ENCODE results near the gene KCNJ15. TPM values are rescaled to one million over a fixed set of nuclear protein-coding genes. Genes with fewer than 3 reads are reported as not detected.

The KCNJ15 gene
- total RNA-seq, 2 donors from 2014 or later, result 23.1 to 27.5 TPM

- TF ChIP-seq POLR2A (IDR thresholded peaks at IDR 0.05) (no peak), CTCF (IDR thresholded peaks at IDR 0.05) (peak; percentile 88 to 99 (median 93))
- DNase-seq, result peak; percentile 74 to 83 (median 78)
- peak overlapping the region in 2 of 4 donors; percentile 10 to 70 for H3K27ac ChIP-seq
- ATAC-seq, result peak; percentile 90
- H3K9me3 ChIP-seq, result peaks cover 0 to 17% (median 0%) of the 10 kb centered on the region in 3 donors
- H3K4me1 ChIP-seq, result peaks cover 17% of the 10 kb centered on the region
- H3K36me3 ChIP-seq (replicated peaks in 1 of 2; ENCODE audit: insufficient read depth in 1 of 2, low read depth in 2 of 2), result no peaks in the 10 kb centered on the region
- no peak overlapping the region for H3K4me3 ChIP-seq
- H3K27me3 ChIP-seq, result no peaks in the 10 kb centered on the region
- 0 to 1% methylated on average over 7 of the region's 7 CpGs for WGBS, 2 donors
- intact Hi-C loops (cut with DNase I), result no loop called here
These were observed 37.7 kb upstream of the KCNJ15 start for GRCh38 chr21:38219049-38219628.

GRCh38 chr21:38220270-38220737 lies 36.5 kb upstream of the KCNJ15 start:
- intact Hi-C loops (cut with DNase I), result loop anchor here (5.0 kb wide), 1 partner anchor 132 kb away; no protein-coding TSS in a partner anchor
- no peak overlapping the region for H3K4me3 ChIP-seq
- ATAC-seq (no peak), DNase-seq (peak in 1 of 4 donors; percentile 26)
- WGBS, 2 donors, result 42 to 55% methylated on average over 5 of the region's 5 CpGs
- H3K27ac ChIP-seq, result peak overlapping the region in 2 of 4 donors; percentile 10 to 70
- no peak for TF ChIP-seq POLR2A (IDR thresholded peaks at IDR 0.05)
- TF ChIP-seq CTCF (IDR thresholded peaks at IDR 0.05), result no peak
- H3K9me3 ChIP-seq, result peaks cover 0 to 27% (median 0%) of the 10 kb centered on the region in 3 donors
- H3K27me3 ChIP-seq, result no peaks in the 10 kb centered on the region
- no peaks in the 10 kb centered on the region for H3K36me3 ChIP-seq (replicated peaks in 1 of 2; ENCODE audit: insufficient read depth in 1 of 2, low read depth in 2 of 2)
- H3K4me1 ChIP-seq, result peaks cover 17% of the 10 kb centered on the region

- no peaks in the 10 kb centered on the region for H3K27me3 ChIP-seq
- intact Hi-C loops (cut with DNase I), result loop anchor here (5.0 kb wide), 1 partner anchor 131 kb away; no protein-coding TSS in a partner anchor
- no peak for TF ChIP-seq POLR2A (IDR thresholded peaks at IDR 0.05)
- no peak for TF ChIP-seq CTCF (IDR thresholded peaks at IDR 0.05)
- H3K9me3 ChIP-seq, result peaks cover 0 to 30% (median 0%) of the 10 kb centered on the region in 3 donors
- 27 to 76% methylated on average over 1 of the region's 1 CpG for WGBS, 2 donors
- H3K4me3 ChIP-seq, result no peak overlapping the region
- no peak for DNase-seq
- ATAC-seq, result no peak
- peak overlapping the region in 1 of 4 donors; percentile 1 for H3K27ac ChIP-seq
- no peaks in the 10 kb centered on the region for H3K36me3 ChIP-seq (replicated peaks in 1 of 2; ENCODE audit: insufficient read depth in 1 of 2, low read depth in 2 of 2)
- H3K4me1 ChIP-seq, result peaks cover 17% of the 10 kb centered on the region
These were observed 35.2 kb upstream of the KCNJ15 start for GRCh38 chr21:38221594-38221993.

- intact Hi-C loops (cut with DNase I), result loop anchor here (5.0 kb wide), 1 partner anchor 128 kb away; no protein-coding TSS in a partner anchor
- ATAC-seq, result no peak
These were observed 32.8 kb upstream of the KCNJ15 start for GRCh38 chr21:38223893-38224540.

More at GRCh38 chr21:38223893-38224540, 32.8 kb upstream of the KCNJ15 start:
- Histone ChIP-seq H3K27me3 (no peaks in the 10 kb centered on the region), H3K27ac (no peak overlapping the region), H3K36me3 (replicated peaks in 1 of 2; ENCODE audit: insufficient read depth in 1 of 2, low read depth in 2 of 2) (no peaks in the 10 kb centered on the region), H3K9me3 (peaks cover 0 to 39% (median 0%) of the 10 kb centered on the region in 3 donors), H3K4me3 (no peak overlapping the region), H3K4me1 (peaks cover 25% of the 10 kb centered on the region)
- TF ChIP-seq CTCF (IDR thresholded peaks at IDR 0.05) (no peak), POLR2A (IDR thresholded peaks at IDR 0.05) (no peak)
- DNase-seq, result no peak
- WGBS, 2 donors, result 78 to 89% methylated on average over 6 of the region's 6 CpGs

Data from body of pancreas (tissue), 4 donors.